Vagina (tissue), 2 donors: ENCODE data around the gene PTPN4. TPM values are rescaled to one million over a fixed set of nuclear protein-coding genes. Genes with fewer than 3 reads are reported as not detected.

ENCODE experiments used
- DNase-seq, 2 donors: peaks; one replicate each; pipeline ENCODE4 v3.0.0-alpha.2; 2017; ENCODE audit errors: extremely low spot score in 2 of 2
- H3K27ac ChIP-seq: fragments of 200-600 bp; sonication (generic); one replicate; pipeline ENCODE4 v1.5.1; 2019
- H3K27me3 ChIP-seq: fragments of 200-600 bp; sonication (generic); one replicate; pipeline ENCODE4 v1.5.1; 2019
- H3K36me3 ChIP-seq, 2 donors: fragments of 200-600 bp; sonication (generic); one replicate each; pipeline ENCODE4 v1.5.1; 2017 to 2019
- H3K4me1 ChIP-seq: fragments of 200-600 bp; sonication (generic); one replicate; pipeline ENCODE4 v1.5.1; 2019
- H3K4me3 ChIP-seq, 2 donors: fragments of 200-600 bp; sonication (generic); 1 replicate in 1 of 2; 2 replicates in 1 of 2; pipeline ENCODE4 v1.5.1; 2016 to 2019
- H3K9me3 ChIP-seq: fragments of 200-600 bp; sonication (generic); one replicate; pipeline ENCODE4 v1.5.1; 2019
- POLR2A ChIP-seq, 2 donors: fragments of 450-650 bp; IDR thresholded peaks; one replicate each; pipeline ENCODE4 v1.6.1; 2017; ENCODE audit warnings: antibody characterized with exemption in 2 of 2, mild to moderate bottlenecking in 2 of 2, moderate library complexity in 2 of 2
- POLR2AphosphoS5 ChIP-seq, 2 donors: sonication (generic); formaldehyde crosslinking; IDR thresholded peaks; one replicate each; pipeline ENCODE4 v1.9.0; 2017; ENCODE audit warnings: antibody characterized with exemption in 2 of 2, mild to moderate bottlenecking in 2 of 2, low read depth in 1 of 2; ENCODE audit not compliant: insufficient read depth in 1 of 2
- intact Hi-C: fragments of 100-400 bp; cut with DNase I; formaldehyde crosslinking; loops from one replicate; pipeline ENCODE4 v1.15.1; 2023
- total RNA-seq: library from RNA; depleted of rRNA; stranded (reverse); fragments of >200 nt; gene quantifications from one replicate; pipeline ENCODE4 v1.2.3, GENCODE V29; 2016
- TF ChIP-seq, protein P1 (sequence below), 3 experiments: fragments of 450-650 bp in 2 of 3; fragments of 200-600 bp in 1 of 3; sonication (generic) in 1 of 3; IDR thresholded peaks; one replicate each; pipeline ENCODE4 v1.5.1; 2017 to 2019; ENCODE audit warnings: antibody characterized with exemption in 3 of 3, mild to moderate bottlenecking in 2 of 3, moderate library complexity in 2 of 3

The PTPN4 gene
- total RNA-seq, 1 donor from 2014 or later = 31.7 TPM

DNA sequence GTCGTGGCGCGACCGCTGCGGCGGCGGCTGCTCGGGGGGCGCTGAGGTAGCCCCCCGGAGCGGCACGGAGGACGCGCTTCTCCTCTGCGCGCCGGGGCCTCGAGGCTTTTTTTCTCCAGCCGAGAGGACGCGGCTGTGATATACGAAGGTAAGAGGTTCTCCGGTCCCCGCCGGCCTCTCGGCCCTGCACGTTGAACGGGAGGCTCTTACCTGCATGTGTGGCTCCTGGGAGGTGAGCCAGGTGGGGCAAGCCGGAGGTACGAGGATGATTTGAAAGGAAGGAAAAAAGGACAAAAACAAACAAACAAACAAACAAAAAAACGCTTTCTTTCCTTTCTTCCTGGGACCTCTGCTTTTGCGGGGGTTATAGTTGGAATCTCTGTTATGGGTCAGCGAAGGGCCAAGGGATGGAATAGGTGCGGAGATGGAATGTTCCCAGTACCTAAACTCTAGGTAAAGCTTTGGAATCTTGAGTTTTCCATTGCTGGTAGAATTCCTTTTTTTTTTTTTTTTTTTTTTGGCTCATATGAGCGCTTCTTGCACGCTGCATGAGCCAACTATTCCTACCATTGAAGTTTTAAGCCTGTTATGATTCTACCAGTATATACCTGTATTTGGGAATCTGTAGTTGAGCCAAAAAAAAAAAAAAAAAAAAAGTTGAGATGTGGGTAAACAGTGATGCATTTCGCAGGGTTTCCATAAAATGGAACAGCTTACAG, 674 bp downstream of the PTPN4 start:
- intact Hi-C loops = loop anchor here (10.0 kb wide), 1 partner anchor 54 kb away; no protein-coding TSS in a partner anchor
- DNase-seq = no peak
- peaks cover 37% of the 10 kb centered on the region for H3K4me1 ChIP-seq

DNA sequence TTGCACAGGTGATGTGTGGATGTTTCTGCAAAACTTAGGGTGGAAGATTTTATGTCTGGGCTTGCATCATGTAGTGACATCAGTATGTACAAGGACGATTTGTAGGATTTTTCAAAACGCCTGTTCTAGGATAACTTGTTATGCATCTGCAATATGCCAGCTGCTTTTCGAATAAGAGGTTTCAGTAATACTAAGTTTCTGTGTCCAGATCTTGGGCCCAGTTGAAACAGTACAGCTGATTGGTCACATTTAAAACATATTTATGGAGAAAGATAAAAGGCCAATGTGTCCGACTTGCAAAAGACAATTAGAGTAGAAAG, 1.2 kb downstream of the PTPN4 start:
- H3K4me1 ChIP-seq = peaks cover 42% of the 10 kb centered on the region
- H3K27me3 ChIP-seq = no peaks in the 10 kb centered on the region
- no peak for DNase-seq
- no peaks in the 10 kb centered on the region for H3K36me3 ChIP-seq
- no peak overlapping the region for H3K27ac ChIP-seq
- H3K9me3 ChIP-seq = no peaks in the 10 kb centered on the region
- H3K4me3 ChIP-seq = peak overlapping the region; percentile 91 to 95
- intact Hi-C loops = loop anchor here (10.0 kb wide), 1 partner anchor 54 kb away; no protein-coding TSS in a partner anchor
- TF ChIP-seq POLR2A (IDR thresholded peaks at IDR 0.05) = no peak
- no peak for TF ChIP-seq POLR2AphosphoS5 (IDR thresholded peaks at IDR 0.05; ENCODE audit: insufficient read depth in 1 of 2, low read depth in 1 of 2)
- TF ChIP-seq, protein P1, sequence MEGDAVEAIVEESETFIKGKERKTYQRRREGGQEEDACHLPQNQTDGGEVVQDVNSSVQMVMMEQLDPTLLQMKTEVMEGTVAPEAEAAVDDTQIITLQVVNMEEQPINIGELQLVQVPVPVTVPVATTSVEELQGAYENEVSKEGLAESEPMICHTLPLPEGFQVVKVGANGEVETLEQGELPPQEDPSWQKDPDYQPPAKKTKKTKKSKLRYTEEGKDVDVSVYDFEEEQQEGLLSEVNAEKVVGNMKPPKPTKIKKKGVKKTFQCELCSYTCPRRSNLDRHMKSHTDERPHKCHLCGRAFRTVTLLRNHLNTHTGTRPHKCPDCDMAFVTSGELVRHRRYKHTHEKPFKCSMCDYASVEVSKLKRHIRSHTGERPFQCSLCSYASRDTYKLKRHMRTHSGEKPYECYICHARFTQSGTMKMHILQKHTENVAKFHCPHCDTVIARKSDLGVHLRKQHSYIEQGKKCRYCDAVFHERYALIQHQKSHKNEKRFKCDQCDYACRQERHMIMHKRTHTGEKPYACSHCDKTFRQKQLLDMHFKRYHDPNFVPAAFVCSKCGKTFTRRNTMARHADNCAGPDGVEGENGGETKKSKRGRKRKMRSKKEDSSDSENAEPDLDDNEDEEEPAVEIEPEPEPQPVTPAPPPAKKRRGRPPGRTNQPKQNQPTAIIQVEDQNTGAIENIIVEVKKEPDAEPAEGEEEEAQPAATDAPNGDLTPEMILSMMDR (IDR thresholded peaks at IDR 0.05) = no peak

More for the DNA sequence above, 674 bp downstream of the PTPN4 start:
- Histone ChIP-seq H3K27me3 (no peaks in the 10 kb centered on the region), H3K4me3 (peak overlapping the region; percentile 91 to 95), H3K36me3 (no peaks in the 10 kb centered on the region), H3K9me3 (no peaks in the 10 kb centered on the region), H3K27ac (peak overlapping the region; percentile 94)
- TF ChIP-seq, protein P1 (IDR thresholded peaks at IDR 0.05) = no peak

DNA sequence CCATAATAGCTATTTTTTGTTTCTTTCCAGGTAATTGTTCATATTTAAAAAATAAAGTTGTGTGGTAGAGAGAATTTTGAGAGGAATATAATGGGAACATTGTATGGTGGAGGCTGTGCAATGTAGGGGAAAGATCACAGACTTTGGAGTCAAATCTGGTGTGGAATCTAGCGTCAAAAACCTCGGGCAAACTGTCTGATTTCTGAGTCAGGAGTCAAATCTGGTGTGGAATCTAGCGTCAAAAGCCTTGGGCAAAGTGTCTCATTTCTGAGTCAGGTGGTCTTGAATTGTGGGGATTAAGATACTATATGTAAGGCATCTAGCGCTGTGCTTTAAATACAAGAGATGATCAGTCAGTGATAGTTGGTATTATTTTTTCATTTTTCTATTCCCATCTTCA, 5.1 kb downstream of the PTPN4 start:
- intact Hi-C loops = loop anchor here (10.0 kb wide), 1 partner anchor 50 kb away; no protein-coding TSS in a partner anchor
- Histone ChIP-seq H3K4me1 (peaks cover 38% of the 10 kb centered on the region), H3K27ac (no peak overlapping the region), H3K9me3 (no peaks in the 10 kb centered on the region), H3K36me3 (no peaks in the 10 kb centered on the region), H3K27me3 (no peaks in the 10 kb centered on the region), H3K4me3 (no peak overlapping the region)
- no peak for DNase-seq
- TF ChIP-seq POLR2AphosphoS5 (IDR thresholded peaks at IDR 0.05; ENCODE audit: insufficient read depth in 1 of 2, low read depth in 1 of 2) = no peak
- no peak for TF ChIP-seq POLR2A (IDR thresholded peaks at IDR 0.05)
- TF ChIP-seq, protein P1 (IDR thresholded peaks at IDR 0.05) = no peak

DNA sequence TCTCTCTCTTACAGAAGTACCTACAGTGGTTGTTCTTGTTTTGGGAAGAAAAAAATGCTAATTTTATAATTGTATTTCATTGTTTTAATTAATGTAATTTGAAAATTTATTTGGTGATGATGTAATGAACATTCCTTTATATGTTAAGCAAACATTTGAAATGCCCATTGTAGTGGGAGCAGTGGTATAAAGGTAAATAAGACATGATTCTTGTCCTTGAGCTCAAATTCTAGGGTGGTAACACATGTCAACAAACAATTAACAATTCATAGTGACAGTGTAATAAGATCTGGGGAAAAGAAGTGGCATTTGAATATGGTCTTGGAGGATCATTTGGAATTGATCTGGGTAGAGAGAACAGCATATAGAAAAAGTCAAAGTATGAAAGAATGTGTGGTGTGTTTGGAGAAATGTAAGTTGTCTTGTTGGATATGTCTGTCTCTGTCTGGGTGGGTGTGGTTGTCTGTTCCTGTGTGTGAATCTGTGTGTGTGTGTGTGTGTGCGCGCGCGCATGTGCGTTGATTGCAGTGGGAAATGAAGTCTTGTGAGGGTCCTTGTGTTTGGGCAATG, 5.8 kb downstream of the PTPN4 start:
- peaks cover 38% of the 10 kb centered on the region for H3K4me1 ChIP-seq
- no peak overlapping the region for H3K4me3 ChIP-seq
- H3K27ac ChIP-seq = no peak overlapping the region
- intact Hi-C loops = loop anchor here (10.0 kb wide), 1 partner anchor 49 kb away; no protein-coding TSS in a partner anchor
- no peaks in the 10 kb centered on the region for H3K27me3 ChIP-seq
- H3K9me3 ChIP-seq = no peaks in the 10 kb centered on the region
- DNase-seq = no peak
- H3K36me3 ChIP-seq = no peaks in the 10 kb centered on the region
- TF ChIP-seq, protein P1 (IDR thresholded peaks at IDR 0.05) = no peak
- no peak for TF ChIP-seq POLR2A (IDR thresholded peaks at IDR 0.05)
- no peak for TF ChIP-seq POLR2AphosphoS5 (IDR thresholded peaks at IDR 0.05; ENCODE audit: insufficient read depth in 1 of 2, low read depth in 1 of 2)

DNA sequence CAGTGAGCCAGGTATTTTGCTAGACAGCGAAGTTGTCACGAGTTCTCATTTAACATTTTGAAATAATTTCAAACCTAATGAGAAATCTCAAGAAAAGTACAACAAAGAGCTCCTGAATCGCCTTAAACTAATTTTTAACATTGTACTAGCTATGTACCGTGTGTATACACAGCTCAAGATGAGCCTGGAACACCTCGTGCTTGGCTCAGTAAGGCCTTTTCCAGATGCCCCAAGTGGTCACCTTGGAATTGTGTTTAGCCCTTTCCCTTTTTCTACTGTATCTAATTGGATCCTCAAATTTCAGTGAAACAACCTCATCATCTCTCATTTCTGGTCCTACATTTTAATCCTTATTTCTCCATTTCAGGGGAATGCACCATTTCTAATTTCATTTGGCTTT, 7.2 kb downstream of the PTPN4 start:
- TF ChIP-seq POLR2A (IDR thresholded peaks at IDR 0.05) = no peak
- Histone ChIP-seq H3K9me3 (no peaks in the 10 kb centered on the region), H3K27ac (no peak overlapping the region), H3K36me3 (no peaks in the 10 kb centered on the region), H3K4me3 (no peak overlapping the region), H3K27me3 (no peaks in the 10 kb centered on the region), H3K4me1 (peaks cover 28% of the 10 kb centered on the region)
- no peak for DNase-seq
- intact Hi-C loops = loop anchor here (10.0 kb wide), 1 partner anchor 48 kb away; no protein-coding TSS in a partner anchor
